ENCODE data around the gene CFAP299.

CFAP299 gene

DNA sequence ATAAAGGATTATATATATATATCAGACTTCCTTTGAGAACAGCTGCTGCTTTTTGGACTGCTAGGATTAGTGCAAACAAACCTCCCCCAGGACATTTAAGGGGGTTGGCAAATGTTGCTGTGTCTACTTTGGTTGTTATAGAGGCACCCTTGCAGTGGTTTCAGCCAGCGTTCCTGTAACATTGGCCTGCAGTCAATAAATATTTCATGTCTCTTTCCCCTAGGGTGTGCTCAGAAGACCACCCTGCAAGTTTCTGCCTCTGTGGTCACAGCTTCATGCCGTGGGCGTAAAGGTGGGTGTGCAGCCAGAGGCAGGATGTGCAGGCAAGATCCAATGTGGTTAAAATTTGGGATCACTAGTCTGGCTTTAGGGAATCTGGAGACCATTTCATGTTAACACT, 40.2 kb upstream of the CFAP299 start:
- H3K27me3 ChIP-seq (ENCODE audit: control insufficient read depth in 3 of 3, insufficient read depth in 3 of 3, low read depth in 1 of 3, low read length in 3 of 3): no peaks in the 10 kb centered on the region
- no peak overlapping the region for H3K23ac ChIP-seq (ENCODE audit: low read depth, low read length, poor library complexity)
- H3K9me3 ChIP-seq (replicated peaks in 1 of 2; ENCODE audit: control insufficient read depth in 2 of 2, insufficient read depth in 1 of 2, low read depth in 1 of 2, low read length in 2 of 2): no peaks in the 10 kb centered on the region
- H2BK15ac ChIP-seq (ENCODE audit: low read length): no peak overlapping the region
- no peaks in the 10 kb centered on the region for H3K4me1 ChIP-seq (ENCODE audit: control insufficient read depth in 2 of 2, insufficient read depth in 1 of 2, low read depth in 1 of 2, low read length in 2 of 2)
- no peak overlapping the region for H3K27ac ChIP-seq (replicated peaks; ENCODE audit: low read length)
- H3K4me2 ChIP-seq (ENCODE audit: insufficient read depth, low read length, poor library complexity, severe bottlenecking): no peak overlapping the region
- no peak overlapping the region for H2AFZ ChIP-seq (ENCODE audit: low read length)
- H4K8ac ChIP-seq (ENCODE audit: low read depth, low read length): no peak overlapping the region
- H2BK5ac ChIP-seq (ENCODE audit: low read length): no peak overlapping the region
- no peak overlapping the region for H2AK5ac ChIP-seq (ENCODE audit: low read depth, low read length)
- DNase-seq (ENCODE audit: low spot score): no peak
- H3K4me3 ChIP-seq (ENCODE audit: low read length in 2 of 2): no peak overlapping the region
- no peak overlapping the region for H2BK12ac ChIP-seq (ENCODE audit: low read length)
- no peak overlapping the region for H4K91ac ChIP-seq (ENCODE audit: low read depth, low read length, poor library complexity)
- no peak overlapping the region for H3K18ac ChIP-seq (ENCODE audit: low read length)
- WGBS, 2 donors (ENCODE audit: extremely low coverage in 2 of 2, insufficient read length in 2 of 2, insufficient replicate concordance in 1 of 2): no CpG with 5 or more reads among the region's 3 CpGs
- no peak overlapping the region for H2BK120ac ChIP-seq (ENCODE audit: low read depth, low read length)
- no peaks in the 10 kb centered on the region for H3K36me3 ChIP-seq (replicated peaks in 1 of 2; ENCODE audit: control insufficient read depth in 2 of 2, insufficient read depth in 2 of 2, low read length in 2 of 2)
- no peak overlapping the region for H3K4ac ChIP-seq (ENCODE audit: low read length)
- no peak overlapping the region for H3K9ac ChIP-seq (ENCODE audit: low read depth, low read length, poor library complexity)
- H3K79me1 ChIP-seq (ENCODE audit: low read depth, low read length): no peaks in the 10 kb centered on the region
- H3K14ac ChIP-seq (ENCODE audit: low read length): no peak overlapping the region

DNA sequence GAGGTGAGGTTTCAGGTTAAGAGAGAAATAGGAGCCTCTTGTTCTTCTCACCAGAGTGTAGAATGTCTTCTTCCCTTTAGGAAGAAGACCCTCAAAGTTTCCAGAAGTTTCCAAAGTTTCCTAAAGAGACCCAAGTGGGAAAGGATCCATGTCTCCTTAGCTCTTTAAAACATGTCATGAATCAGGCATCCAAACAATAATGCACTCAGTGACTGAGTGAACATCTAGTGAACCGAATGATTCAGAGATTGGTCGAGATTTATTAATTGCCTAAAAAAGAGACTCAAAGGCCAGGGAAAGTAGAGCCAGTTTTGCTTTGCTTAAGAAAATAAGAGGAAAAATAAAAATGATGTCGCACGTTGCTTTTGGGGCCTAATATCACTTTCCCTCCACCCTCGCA, 39.7 kb upstream of the CFAP299 start:
- H2BK12ac ChIP-seq (ENCODE audit: low read length): no peak overlapping the region
- H3K4me3 ChIP-seq (ENCODE audit: low read length in 2 of 2): no peak overlapping the region
- H3K36me3 ChIP-seq (replicated peaks in 1 of 2; ENCODE audit: control insufficient read depth in 2 of 2, insufficient read depth in 2 of 2, low read length in 2 of 2): no peaks in the 10 kb centered on the region
- no peaks in the 10 kb centered on the region for H3K27me3 ChIP-seq (ENCODE audit: control insufficient read depth in 3 of 3, insufficient read depth in 3 of 3, low read depth in 1 of 3, low read length in 3 of 3)
- no peaks in the 10 kb centered on the region for H3K4me1 ChIP-seq (ENCODE audit: control insufficient read depth in 2 of 2, insufficient read depth in 1 of 2, low read depth in 1 of 2, low read length in 2 of 2)
- H3K79me1 ChIP-seq (ENCODE audit: low read depth, low read length): no peaks in the 10 kb centered on the region
- no peaks in the 10 kb centered on the region for H3K9me3 ChIP-seq (replicated peaks in 1 of 2; ENCODE audit: control insufficient read depth in 2 of 2, insufficient read depth in 1 of 2, low read depth in 1 of 2, low read length in 2 of 2)
- no peak overlapping the region for H3K18ac ChIP-seq (ENCODE audit: low read length)
- H2AK5ac ChIP-seq (ENCODE audit: low read depth, low read length): no peak overlapping the region
- WGBS, 2 donors (ENCODE audit: extremely low coverage in 2 of 2, insufficient read length in 2 of 2, insufficient replicate concordance in 1 of 2): no CpG with 5 or more reads among the region's 5 CpGs
- H2BK15ac ChIP-seq (ENCODE audit: low read length): no peak overlapping the region
- H3K4ac ChIP-seq (ENCODE audit: low read length): no peak overlapping the region
- H3K14ac ChIP-seq (ENCODE audit: low read length): no peak overlapping the region
- DNase-seq (ENCODE audit: low spot score): no peak
- H4K91ac ChIP-seq (ENCODE audit: low read depth, low read length, poor library complexity): no peak overlapping the region
- H2AFZ ChIP-seq (ENCODE audit: low read length): no peak overlapping the region
- H4K8ac ChIP-seq (ENCODE audit: low read depth, low read length): no peak overlapping the region
- no peak overlapping the region for H2BK5ac ChIP-seq (ENCODE audit: low read length)
- H3K4me2 ChIP-seq (ENCODE audit: insufficient read depth, low read length, poor library complexity, severe bottlenecking): no peak overlapping the region
- H3K9ac ChIP-seq (ENCODE audit: low read depth, low read length, poor library complexity): no peak overlapping the region
- H2BK120ac ChIP-seq (ENCODE audit: low read depth, low read length): no peak overlapping the region
- no peak overlapping the region for H3K23ac ChIP-seq (ENCODE audit: low read depth, low read length, poor library complexity)
- no peak overlapping the region for H3K27ac ChIP-seq (replicated peaks; ENCODE audit: low read length)

DNA sequence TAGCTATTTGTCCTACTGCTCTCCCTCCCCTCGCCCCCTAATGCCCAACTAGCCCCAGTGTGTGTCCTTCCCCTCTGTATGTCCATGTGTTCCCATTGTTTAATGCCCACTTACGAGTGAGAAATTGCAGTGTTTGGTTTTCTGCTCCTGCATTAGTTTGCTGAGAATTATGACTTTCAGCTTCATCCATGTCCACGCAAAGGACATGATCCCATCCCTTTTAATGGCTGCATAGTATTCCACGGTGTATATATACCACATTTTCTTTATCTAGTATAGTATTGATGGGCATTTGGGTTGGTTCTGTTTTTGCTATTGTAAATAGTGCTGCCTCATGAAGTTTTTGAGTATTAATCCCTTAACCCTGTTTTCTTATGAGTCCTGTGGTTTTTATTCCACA, 33.6 kb upstream of the CFAP299 start:
- no peak overlapping the region for H2BK15ac ChIP-seq (ENCODE audit: low read length)
- no peaks in the 10 kb centered on the region for H3K27me3 ChIP-seq (ENCODE audit: control insufficient read depth in 3 of 3, insufficient read depth in 3 of 3, low read depth in 1 of 3, low read length in 3 of 3)
- H3K9ac ChIP-seq (ENCODE audit: low read depth, low read length, poor library complexity): no peak overlapping the region
- H2AK5ac ChIP-seq (ENCODE audit: low read depth, low read length): no peak overlapping the region
- H4K8ac ChIP-seq (ENCODE audit: low read depth, low read length): no peak overlapping the region
- H3K18ac ChIP-seq (ENCODE audit: low read length): no peak overlapping the region
- H4K91ac ChIP-seq (ENCODE audit: low read depth, low read length, poor library complexity): no peak overlapping the region
- no CpG with 5 or more reads among the region's 4 CpGs for WGBS, 2 donors (ENCODE audit: extremely low coverage in 2 of 2, insufficient read length in 2 of 2, insufficient replicate concordance in 1 of 2)
- no peaks in the 10 kb centered on the region for H3K9me3 ChIP-seq (replicated peaks in 1 of 2; ENCODE audit: control insufficient read depth in 2 of 2, insufficient read depth in 1 of 2, low read depth in 1 of 2, low read length in 2 of 2)
- no peak overlapping the region for H2BK12ac ChIP-seq (ENCODE audit: low read length)
- no peaks in the 10 kb centered on the region for H3K36me3 ChIP-seq (replicated peaks in 1 of 2; ENCODE audit: control insufficient read depth in 2 of 2, insufficient read depth in 2 of 2, low read length in 2 of 2)
- H3K4ac ChIP-seq (ENCODE audit: low read length): no peak overlapping the region
- no peak overlapping the region for H2BK5ac ChIP-seq (ENCODE audit: low read length)
- H2BK120ac ChIP-seq (ENCODE audit: low read depth, low read length): no peak overlapping the region
- H3K23ac ChIP-seq (ENCODE audit: low read depth, low read length, poor library complexity): no peak overlapping the region
- no peak overlapping the region for H3K4me3 ChIP-seq (ENCODE audit: low read length in 2 of 2)
- DNase-seq (ENCODE audit: low spot score): no peak
- no peaks in the 10 kb centered on the region for H3K79me1 ChIP-seq (ENCODE audit: low read depth, low read length)
- H3K4me1 ChIP-seq (ENCODE audit: control insufficient read depth in 2 of 2, insufficient read depth in 1 of 2, low read depth in 1 of 2, low read length in 2 of 2): no peaks in the 10 kb centered on the region
- no peak overlapping the region for H3K4me2 ChIP-seq (ENCODE audit: insufficient read depth, low read length, poor library complexity, severe bottlenecking)
- no peak overlapping the region for H2AFZ ChIP-seq (ENCODE audit: low read length)
- H3K14ac ChIP-seq (ENCODE audit: low read length): no peak overlapping the region
- no peak overlapping the region for H3K27ac ChIP-seq (replicated peaks; ENCODE audit: low read length)

DNA sequence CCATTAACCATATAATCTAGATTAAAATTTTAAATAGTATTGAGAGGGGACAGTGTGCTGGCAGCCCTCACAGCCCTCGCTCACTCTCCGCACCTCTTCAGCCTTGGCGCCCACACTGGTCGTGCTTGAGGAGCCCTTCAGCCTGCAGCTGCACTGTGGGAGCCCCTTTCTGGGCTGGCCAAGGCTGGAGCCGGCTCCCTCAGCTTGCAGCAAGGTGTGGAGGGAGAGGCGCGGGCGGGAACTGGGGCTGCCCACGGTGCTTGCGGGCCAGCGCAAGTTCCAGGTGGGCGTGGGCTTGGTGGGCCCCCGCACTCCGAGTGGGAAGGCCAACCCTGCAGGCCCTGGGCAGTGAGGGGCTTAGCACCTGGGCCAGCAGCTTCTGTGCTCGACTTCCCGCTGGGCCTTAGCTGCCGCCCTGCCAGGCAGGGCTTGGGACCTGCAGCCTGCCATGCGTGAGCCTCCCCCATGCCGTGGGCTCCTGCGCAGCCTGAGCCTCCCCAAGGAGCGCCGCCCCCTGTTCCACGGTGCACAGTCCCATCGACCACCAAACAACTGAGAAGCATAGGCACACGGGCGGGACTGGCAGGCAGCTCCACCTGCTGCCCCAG, 32.8 kb upstream of the CFAP299 start:
- Histone ChIP-seq H3K9me3 (replicated peaks in 1 of 2; ENCODE audit: control insufficient read depth in 2 of 2, insufficient read depth in 1 of 2, low read depth in 1 of 2, low read length in 2 of 2) (no peaks in the 10 kb centered on the region), H3K79me1 (ENCODE audit: low read depth, low read length) (no peaks in the 10 kb centered on the region), H3K4ac (ENCODE audit: low read length) (no peak overlapping the region), H3K4me2 (ENCODE audit: insufficient read depth, low read length, poor library complexity, severe bottlenecking) (no peak overlapping the region), H3K27me3 (ENCODE audit: control insufficient read depth in 3 of 3, insufficient read depth in 3 of 3, low read depth in 1 of 3, low read length in 3 of 3) (no peaks in the 10 kb centered on the region), H2BK12ac (ENCODE audit: low read length) (no peak overlapping the region), H2BK15ac (ENCODE audit: low read length) (no peak overlapping the region), H3K4me3 (ENCODE audit: low read length in 2 of 2) (no peak overlapping the region), H2AK5ac (ENCODE audit: low read depth, low read length) (no peak overlapping the region), H3K23ac (ENCODE audit: low read depth, low read length, poor library complexity) (no peak overlapping the region), H3K4me1 (ENCODE audit: control insufficient read depth in 2 of 2, insufficient read depth in 1 of 2, low read depth in 1 of 2, low read length in 2 of 2) (no peaks in the 10 kb centered on the region), H4K91ac (ENCODE audit: low read depth, low read length, poor library complexity) (no peak overlapping the region), H3K9ac (ENCODE audit: low read depth, low read length, poor library complexity) (no peak overlapping the region), H2BK5ac (ENCODE audit: low read length) (no peak overlapping the region), H2BK120ac (ENCODE audit: low read depth, low read length) (no peak overlapping the region), H4K8ac (ENCODE audit: low read depth, low read length) (no peak overlapping the region), H3K14ac (ENCODE audit: low read length) (no peak overlapping the region), H3K36me3 (replicated peaks in 1 of 2; ENCODE audit: control insufficient read depth in 2 of 2, insufficient read depth in 2 of 2, low read length in 2 of 2) (no peaks in the 10 kb centered on the region), H3K27ac (replicated peaks; ENCODE audit: low read length) (no peak overlapping the region), H3K18ac (ENCODE audit: low read length) (no peak overlapping the region), H2AFZ (ENCODE audit: low read length) (no peak overlapping the region)
- no CpG with 5 or more reads among the region's 26 CpGs for WGBS, 2 donors (ENCODE audit: extremely low coverage in 2 of 2, insufficient read length in 2 of 2, insufficient replicate concordance in 1 of 2)
- no peak for DNase-seq (ENCODE audit: low spot score)

All from neuronal stem cell (in vitro differentiated cells).